Gastrocnemius medialis (tissue), 4 donors: Measurements from ENCODE around the gene SPIRE2. TPM values are rescaled to one million over a fixed set of nuclear protein-coding genes. Genes with fewer than 3 reads are reported as not detected.
"Not testable (repeated sequence)": the region's sequence is repeated elsewhere in the genome, so short reads cannot be mapped to it uniquely, and the experiment has no call there.

Experiments
- ATAC-seq, 2 donors: fragments of 150-250 bp; one replicate each; pipeline ENCODE4 v1.9.1; 2016
- DNase-seq, 2 donors: peaks; one replicate each; pipeline ENCODE4 v3.0.0-alpha.2; 2019
- H3K27ac ChIP-seq, 4 donors: fragments of 200-600 bp; sonication (generic); 1 replicate in 1 of 4; 2 replicates in 3 of 4; pipeline ENCODE4 v1.5.1; 2016 to 2018; ENCODE audit warnings: mild to moderate bottlenecking in 2 of 4, moderate library complexity in 1 of 4
- H3K27me3 ChIP-seq, 3 donors: fragments of 200-600 bp; sonication (generic) in 2 of 3; 1 replicate in 1 of 3; 2 replicates in 2 of 3; pipeline versions ENCODE4 v1.5.1 to v1.6.0; 2016 to 2019; ENCODE audit warnings: mild to moderate bottlenecking in 1 of 3, moderate library complexity in 1 of 3
- H3K36me3 ChIP-seq, 2 donors: fragments of 200-600 bp; sonication (generic) in 1 of 2; one replicate each; pipeline ENCODE4 v1.5.1; 2017 to 2018
- H3K4me1 ChIP-seq, 2 donors: fragments of 200-600 bp; sonication (generic) in 1 of 2; one replicate each; pipeline ENCODE4 v1.5.1; 2016 to 2017; ENCODE audit warnings: mild to moderate bottlenecking in 2 of 2
- H3K4me3 ChIP-seq, 4 donors: fragments of 200-600 bp; sonication (generic) in 3 of 4; 1 replicate in 1 of 4; 2 replicates in 3 of 4; pipeline ENCODE4 v1.5.1; 2016 to 2019; ENCODE audit warnings: mild to moderate bottlenecking in 2 of 4
- H3K9me3 ChIP-seq, 3 donors: fragments of 200-600 bp; sonication (generic) in 2 of 3; 1 replicate in 1 of 3; 2 replicates in 2 of 3; pipeline ENCODE4 v1.5.1; 2016 to 2019
- CTCF ChIP-seq, 5 experiments: fragments of 450-650 bp in 3 of 5; fragments of 200-600 bp in 2 of 5; sonication (generic) in 2 of 5; IDR thresholded peaks in 4 of 5; conservative IDR thresholded peaks in 1 of 5; 1 replicate in 4 of 5; 2 replicates in 1 of 5; pipeline ENCODE4 v1.5.1; 2016 to 2019; ENCODE audit warnings: antibody characterized with exemption in 5 of 5, mild to moderate bottlenecking in 3 of 5, moderate library complexity in 3 of 5
- POLR2A ChIP-seq, 2 donors: fragments of 450-650 bp; IDR thresholded peaks; one replicate each; pipeline ENCODE4 v1.6.1; 2017; ENCODE audit warnings: antibody characterized with exemption in 2 of 2, mild to moderate bottlenecking in 2 of 2, moderate library complexity in 2 of 2
- in situ Hi-C, 4 donors: fragments of 200-750 bp; cut with MboI; loops; one replicate each; pipeline versions ENCODE4 v1.15.0 to v1.8.0; 2017; ENCODE audit warnings: low sequenced_read_pairs in 4 of 4
- intact Hi-C: fragments of 100-400 bp; cut with DNase I; formaldehyde crosslinking; loops from one replicate; pipeline ENCODE4 v1.15.1; 2023; ENCODE audit warnings: low total_unique reads
- total RNA-seq, 4 donors: library from RNA; depleted of rRNA; stranded (reverse); fragments of >200 nt; gene quantifications; one replicate each; pipeline versions ENCODE4 v1.1.0 to v1.2.3, GENCODE V29; 2016

The SPIRE2 gene
- total RNA-seq, 4 donors from 2014 or later, result 0.49 to 1.6 TPM; not detected in 2

- intact Hi-C loops (no loop called here), in situ Hi-C loops (loop anchor here in 1 of 4 donors (5.0 kb wide), 1 partner anchor 46 kb away; no protein-coding TSS in a partner anchor)
- no peak for TF ChIP-seq POLR2A (IDR thresholded peaks at IDR 0.05)
- no peak for TF ChIP-seq CTCF (IDR thresholded peaks at IDR 0.05 in 4 of 5, conservative IDR thresholded peaks at IDR 0.05 in 1 of 5)
Observed at GRCh38 chr16:89821438-89822187, 6.7 kb upstream of the SPIRE2 start.

GRCh38 chr16:89822188-89823086 lies 5.8 kb upstream of the SPIRE2 start:
- Histone ChIP-seq H3K4me3 (no peak overlapping the region), H3K36me3 (no peaks in the 10 kb centered on the region), H3K27ac (no peak overlapping the region), H3K9me3 (no peaks in the 10 kb centered on the region), H3K27me3 (peaks cover 0 to 4% (median 0%) of the 10 kb centered on the region in 3 donors), H3K4me1 (peaks cover 0 to 1% of the 10 kb centered on the region in 2 donors)
- DNase-seq, result no peak
- ATAC-seq, result no peak
- TF ChIP-seq POLR2A (IDR thresholded peaks at IDR 0.05), result no peak
- no peak for TF ChIP-seq CTCF (IDR thresholded peaks at IDR 0.05 in 4 of 5, conservative IDR thresholded peaks at IDR 0.05 in 1 of 5)
- intact Hi-C loops, result no loop called here
- in situ Hi-C loops, result loop anchor here in 1 of 4 donors (5.0 kb wide), 1 partner anchor 45 kb away; no protein-coding TSS in a partner anchor

More at GRCh38 chr16:89821438-89822187, 6.7 kb upstream of the SPIRE2 start:
- DNase-seq (no peak), ATAC-seq (no peak)
- Histone ChIP-seq H3K36me3 (no peaks in the 10 kb centered on the region), H3K9me3 (no peaks in the 10 kb centered on the region), H3K27me3 (no peaks in the 10 kb centered on the region), H3K4me1 (peaks cover 0 to 6% of the 10 kb centered on the region in 2 donors), H3K4me3 (no peak overlapping the region), H3K27ac (no peak overlapping the region)

GRCh38 chr16:89823087-89823823 lies 5.0 kb upstream of the SPIRE2 start:
- no peaks in the 10 kb centered on the region for H3K36me3 ChIP-seq
- peaks cover 0 to 9% (median 0%) of the 10 kb centered on the region in 3 donors for H3K27me3 ChIP-seq
- in situ Hi-C loops (loop anchor here in 1 of 4 donors (5.0 kb wide), 1 partner anchor 44 kb away; no protein-coding TSS in a partner anchor), intact Hi-C loops (no loop called here)
- ATAC-seq (no peak), DNase-seq (no peak)
- no peak for TF ChIP-seq CTCF (IDR thresholded peaks at IDR 0.05 in 4 of 5, conservative IDR thresholded peaks at IDR 0.05 in 1 of 5)
- no peak for TF ChIP-seq POLR2A (IDR thresholded peaks at IDR 0.05)
- H3K9me3 ChIP-seq, result no peaks in the 10 kb centered on the region
- peaks cover 0 to 4% of the 10 kb centered on the region in 2 donors for H3K4me1 ChIP-seq
- H3K27ac ChIP-seq, result no peak overlapping the region
- H3K4me3 ChIP-seq, result no peak overlapping the region

GRCh38 chr16:89823824-89824148 lies 4.5 kb upstream of the SPIRE2 start:
- DNase-seq, H3K4me1 ChIP-seq, intact Hi-C loops, H3K4me3 ChIP-seq, H3K9me3 ChIP-seq, H3K27me3 ChIP-seq, H3K27ac ChIP-seq, ATAC-seq, H3K36me3 ChIP-seq: not testable (repeated sequence)
- in situ Hi-C loops, result loop anchor here in 1 of 4 donors (5.0 kb wide), 1 partner anchor 44 kb away; no protein-coding TSS in a partner anchor
